Measurements from ENCODE around the gene ATM. TPM values are rescaled to one million over a fixed set of nuclear protein-coding genes. Genes with fewer than 3 reads are reported as not detected.

Gene ATM
- total and polyA plus RNA-seq, 8 donors, result 3.1 to 518 (median 117) TPM

GRCh38 chr11:108322666-108323065 lies 99.8 kb downstream of the ATM start:
- H3K4me1 ChIP-seq, result no peaks in the 10 kb centered on the region
- no peak for TF ChIP-seq POLR2AphosphoS5 (IDR thresholded peaks at IDR 0.05)
- no peak for TF ChIP-seq POLR2A (IDR thresholded peaks at IDR 0.05)
- TF ChIP-seq, protein P1, sequence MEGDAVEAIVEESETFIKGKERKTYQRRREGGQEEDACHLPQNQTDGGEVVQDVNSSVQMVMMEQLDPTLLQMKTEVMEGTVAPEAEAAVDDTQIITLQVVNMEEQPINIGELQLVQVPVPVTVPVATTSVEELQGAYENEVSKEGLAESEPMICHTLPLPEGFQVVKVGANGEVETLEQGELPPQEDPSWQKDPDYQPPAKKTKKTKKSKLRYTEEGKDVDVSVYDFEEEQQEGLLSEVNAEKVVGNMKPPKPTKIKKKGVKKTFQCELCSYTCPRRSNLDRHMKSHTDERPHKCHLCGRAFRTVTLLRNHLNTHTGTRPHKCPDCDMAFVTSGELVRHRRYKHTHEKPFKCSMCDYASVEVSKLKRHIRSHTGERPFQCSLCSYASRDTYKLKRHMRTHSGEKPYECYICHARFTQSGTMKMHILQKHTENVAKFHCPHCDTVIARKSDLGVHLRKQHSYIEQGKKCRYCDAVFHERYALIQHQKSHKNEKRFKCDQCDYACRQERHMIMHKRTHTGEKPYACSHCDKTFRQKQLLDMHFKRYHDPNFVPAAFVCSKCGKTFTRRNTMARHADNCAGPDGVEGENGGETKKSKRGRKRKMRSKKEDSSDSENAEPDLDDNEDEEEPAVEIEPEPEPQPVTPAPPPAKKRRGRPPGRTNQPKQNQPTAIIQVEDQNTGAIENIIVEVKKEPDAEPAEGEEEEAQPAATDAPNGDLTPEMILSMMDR (IDR thresholded peaks at IDR 0.05), result no peak
- no peak for TF ChIP-seq EP300 (IDR thresholded peaks at IDR 0.05)
- H3K4me3 ChIP-seq, result no peak overlapping the region
- no peaks in the 10 kb centered on the region for H3K27me3 ChIP-seq
- intact Hi-C loops (cut with DNase I; ENCODE audit: low total_unique reads), result no loop called here
- peaks cover 0 to 100% (median 89%) of the 10 kb centered on the region in 4 donors for H3K36me3 ChIP-seq
- H3K27ac ChIP-seq, result no peak overlapping the region
- H3K9me3 ChIP-seq, result no peaks in the 10 kb centered on the region
- 79 to 87% (median 84%) methylated on average over 3 of the region's 3 CpGs for WGBS, 5 donors
- no peak for DNase-seq

DNA sequence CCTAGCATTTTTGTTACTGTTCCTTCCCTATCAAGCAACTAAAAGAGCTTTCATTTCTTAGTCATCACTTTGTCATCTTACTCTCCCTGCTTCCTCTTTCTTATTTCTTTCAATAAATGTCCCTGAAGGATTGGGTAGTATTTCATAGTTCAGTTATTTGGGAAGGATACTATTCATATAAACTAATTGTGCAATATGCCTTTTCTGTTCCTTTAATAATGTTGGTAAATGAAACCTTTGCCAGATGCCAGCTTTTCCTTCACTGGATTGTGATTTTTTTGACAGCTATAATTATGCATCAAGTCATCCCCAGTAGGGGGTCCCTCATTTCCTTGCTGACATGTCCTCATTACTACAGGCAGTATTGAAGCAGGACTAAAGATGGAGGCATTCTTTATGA lies 101.7 kb downstream of the ATM start:
- intact Hi-C loops (cut with DNase I; ENCODE audit: low total_unique reads), result no loop called here
- Histone ChIP-seq H3K4me1 (no peaks in the 10 kb centered on the region), H3K27ac (no peak overlapping the region), H3K36me3 (peaks cover 9 to 100% (median 89%) of the 10 kb centered on the region in 4 donors), H3K4me3 (no peak overlapping the region), H3K9me3 (no peaks in the 10 kb centered on the region), H3K27me3 (no peaks in the 10 kb centered on the region)
- TF ChIP-seq EP300 (IDR thresholded peaks at IDR 0.05) (no peak), POLR2AphosphoS5 (IDR thresholded peaks at IDR 0.05) (no peak), POLR2A (IDR thresholded peaks at IDR 0.05) (no peak)
- TF ChIP-seq, protein P1 (IDR thresholded peaks at IDR 0.05), result no peak
- DNase-seq, result no peak

- Histone ChIP-seq H3K36me3 (peaks cover 33 to 100% (median 92%) of the 10 kb centered on the region in 4 donors), H3K4me3 (no peak overlapping the region), H3K27ac (no peak overlapping the region), H3K9me3 (no peaks in the 10 kb centered on the region), H3K27me3 (no peaks in the 10 kb centered on the region), H3K4me1 (no peaks in the 10 kb centered on the region)
- intact Hi-C loops (cut with DNase I; ENCODE audit: low total_unique reads), result no loop called here
- WGBS, 5 donors, result 55 to 82% (median 70%) methylated on average over 2 of the region's 2 CpGs
- no peak for DNase-seq
- TF ChIP-seq, protein P1 (IDR thresholded peaks at IDR 0.05), result no peak
- TF ChIP-seq POLR2A (IDR thresholded peaks at IDR 0.05), result no peak
- no peak for TF ChIP-seq POLR2AphosphoS5 (IDR thresholded peaks at IDR 0.05)
Measured at GRCh38 chr11:108333403-108333899, 110.6 kb downstream of the ATM start.

- no peak for DNase-seq
- intact Hi-C loops (cut with DNase I; ENCODE audit: low total_unique reads), result no loop called here
- no peak overlapping the region for H3K4me3 ChIP-seq
- no peak for TF ChIP-seq POLR2AphosphoS5 (IDR thresholded peaks at IDR 0.05)
- TF ChIP-seq EP300 (IDR thresholded peaks at IDR 0.05), result no peak
- TF ChIP-seq, protein P1 (IDR thresholded peaks at IDR 0.05), result no peak
- H3K27ac ChIP-seq, result no peak overlapping the region
- WGBS, 5 donors, result 95 to 98% (median 98%) methylated on average over 2 of the region's 2 CpGs
- H3K4me1 ChIP-seq, result no peaks in the 10 kb centered on the region
- no peaks in the 10 kb centered on the region for H3K27me3 ChIP-seq
- H3K9me3 ChIP-seq, result no peaks in the 10 kb centered on the region
- peaks cover 9 to 52% (median 43%) of the 10 kb centered on the region in 4 donors for H3K36me3 ChIP-seq
Measured at GRCh38 chr11:108338750-108339149, 115.9 kb downstream of the ATM start.
